GM19468 (cell line): ENCODE results near the gene ADAMTS7.
"Not testable (repeated sequence)": the region's sequence is repeated elsewhere in the genome, so short reads cannot be mapped to it uniquely, and the experiment has no call there.

Source experiments
- ATAC-seq: cut with Tn5 transposase; IDR thresholded peaks from one replicate; pipeline ENCODE4 v1.9.1; 2021; ENCODE audit warnings: mild to moderate bottlenecking, moderate library complexity, moderate number of reproducible peaks; ENCODE audit not compliant: unreplicated experiment; ENCODE audit errors: extremely low read depth

The ADAMTS7 gene

DNA sequence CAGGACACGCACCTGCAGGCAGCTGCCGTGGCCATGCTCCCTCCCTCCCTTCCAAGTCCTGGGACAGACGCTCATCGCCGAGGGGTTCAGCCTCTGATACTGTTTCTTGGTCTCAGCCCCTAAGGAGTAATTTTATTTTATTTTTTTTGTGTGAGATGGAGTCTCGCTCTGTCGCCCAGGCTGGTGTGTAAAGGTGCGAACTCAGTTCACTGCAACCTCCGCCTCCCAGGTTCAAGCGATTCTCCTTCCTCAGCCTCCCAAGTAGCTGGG, 53.7 kb downstream of the ADAMTS7 start:
- no peak for ATAC-seq

GRCh38 chr15:78756781-78757635, 54.3 kb downstream of the ADAMTS7 start:
- peak; percentile 20 for ATAC-seq

- ATAC-seq = not testable (repeated sequence)
Measured at GRCh38 chr15:78755900-78756591, 55.2 kb downstream of the ADAMTS7 start.

GRCh38 chr15:78754637-78755280, 56.5 kb downstream of the ADAMTS7 start:
- not testable (repeated sequence) for ATAC-seq

- ATAC-seq = not testable (repeated sequence)
Measured at GRCh38 chr15:78753751-78754535, 57.3 kb downstream of the ADAMTS7 start.

DNA sequence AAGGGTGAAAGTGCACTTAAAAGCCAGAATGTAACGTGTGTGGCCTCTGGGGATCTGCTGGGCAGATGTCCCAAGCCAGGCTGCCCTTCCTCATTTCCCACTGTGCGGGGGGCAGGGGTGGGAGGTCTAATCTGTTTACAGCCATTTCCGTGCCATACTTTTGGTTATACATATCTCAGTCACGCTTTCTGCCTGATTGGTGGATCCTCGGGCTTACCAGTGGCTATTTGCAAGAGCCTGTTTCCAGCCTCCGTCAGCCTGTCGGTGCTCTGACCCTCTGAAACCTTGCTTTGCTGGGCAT, 58.0 kb downstream of the ADAMTS7 start:
- not testable (repeated sequence) for ATAC-seq

GRCh38 chr15:78752492-78753358, 58.5 kb downstream of the ADAMTS7 start:
- no peak for ATAC-seq

DNA sequence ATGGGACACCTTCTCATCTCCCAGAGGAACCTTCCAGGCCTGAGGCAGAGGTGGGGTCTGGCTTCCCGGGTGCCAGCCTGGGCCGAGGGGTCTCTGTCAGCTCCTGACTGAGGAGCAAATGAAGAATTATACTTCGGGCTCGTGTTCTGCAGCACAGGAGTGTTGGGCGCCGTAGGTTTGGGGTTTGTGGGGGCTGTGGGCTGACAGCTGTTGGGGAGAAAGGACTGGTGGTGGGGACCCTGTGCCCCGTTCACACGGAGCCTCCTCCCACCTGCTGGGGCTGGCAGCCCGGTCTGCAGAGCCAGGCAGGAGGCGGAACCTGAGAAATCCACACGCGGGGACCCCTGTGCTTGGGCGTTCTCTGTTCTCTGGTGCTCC, 59.7 kb downstream of the ADAMTS7 start:
- no peak for ATAC-seq

DNA sequence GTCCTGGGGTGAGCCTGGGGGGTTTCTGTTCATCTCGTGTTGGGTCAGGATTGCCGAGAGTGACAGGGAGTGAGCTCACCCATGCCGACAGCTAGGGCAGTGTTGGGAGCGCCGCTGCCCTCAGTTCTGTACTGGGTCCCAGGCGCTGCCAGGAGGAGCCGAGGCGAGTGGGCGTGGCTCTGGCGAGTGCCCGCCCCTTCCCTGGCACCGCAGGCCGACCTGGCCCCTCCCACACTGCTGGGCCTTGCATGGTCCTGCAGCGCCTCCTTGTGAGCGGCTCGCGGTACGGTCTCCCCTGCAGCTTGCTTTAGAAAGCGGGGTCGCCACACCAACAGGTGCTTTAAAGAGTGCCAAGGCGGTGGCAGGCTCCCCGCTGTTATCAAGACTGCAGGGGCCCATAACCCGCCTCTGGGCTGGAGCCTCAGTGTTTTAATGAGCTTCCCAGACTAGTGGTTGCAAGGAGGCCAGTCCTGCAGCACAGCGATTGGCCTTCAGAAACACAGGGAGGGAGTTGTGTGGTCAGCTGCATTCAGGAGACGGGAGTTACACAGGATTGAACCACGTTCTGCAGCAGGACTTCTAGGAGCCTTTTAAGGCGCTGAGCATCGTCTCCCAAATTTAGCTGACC, 60.2 kb downstream of the ADAMTS7 start:
- ATAC-seq = peak; percentile 72

GRCh38 chr15:78750566-78750965, 60.7 kb downstream of the ADAMTS7 start:
- ATAC-seq = no peak

DNA sequence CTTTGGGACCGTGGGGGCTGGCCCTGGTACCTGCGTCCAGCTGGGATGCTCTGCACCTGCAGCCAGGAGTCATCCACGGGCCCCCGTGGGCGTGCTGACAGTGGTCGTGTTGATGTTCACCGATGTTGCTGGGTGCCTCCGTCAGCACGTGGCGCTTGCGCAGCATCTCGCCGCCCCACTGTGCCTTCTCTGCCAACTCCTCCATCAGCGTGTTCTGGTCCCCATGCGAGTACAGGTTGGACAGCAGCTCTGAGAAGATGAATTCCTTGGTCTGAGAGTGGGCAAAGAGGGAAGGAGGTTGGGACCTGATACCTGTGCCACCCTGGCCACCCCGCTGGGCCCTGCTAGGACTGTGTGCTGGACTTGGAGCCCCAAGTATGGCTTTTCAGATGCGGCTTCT, 61.4 kb downstream of the ADAMTS7 start:
- no peak for ATAC-seq

DNA sequence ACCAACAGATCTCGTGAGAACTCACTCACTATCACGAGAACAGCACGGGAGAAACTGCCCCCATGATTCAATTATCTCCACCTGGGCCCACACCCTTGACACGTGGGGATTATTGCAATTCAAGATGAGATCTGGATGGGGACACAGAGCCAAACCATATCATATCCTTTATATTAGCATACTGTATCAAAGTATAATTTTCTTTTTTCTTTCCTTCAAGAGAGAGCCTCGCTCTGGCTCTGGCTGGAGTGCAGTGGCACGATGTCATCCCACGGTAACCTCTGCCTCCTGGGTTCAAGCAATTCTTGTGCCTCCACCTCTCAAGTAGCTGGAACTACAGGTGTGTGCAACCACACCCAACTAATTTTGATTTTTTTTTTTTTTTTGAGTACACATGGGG, 63.4 kb downstream of the ADAMTS7 start:
- not testable (repeated sequence) for ATAC-seq

DNA sequence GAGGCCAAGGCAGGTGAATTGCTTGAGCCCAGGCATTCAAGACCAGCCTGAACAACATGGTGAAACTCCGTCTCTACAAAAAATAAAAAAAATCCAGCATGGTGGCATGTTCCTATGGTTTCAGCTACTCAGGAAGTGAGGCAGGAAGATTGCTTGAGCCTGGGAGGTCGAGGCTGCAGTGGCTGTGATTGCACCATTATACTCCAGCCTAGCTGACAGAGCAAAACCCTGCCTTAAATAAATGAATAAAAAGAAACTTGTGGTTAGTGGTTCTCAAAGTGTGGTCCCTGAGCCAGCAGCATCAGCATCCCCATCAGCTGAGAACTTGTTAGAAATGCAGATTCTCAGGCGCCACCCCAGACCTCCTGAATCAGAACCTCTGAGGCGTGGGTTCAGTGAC, 69.6 kb downstream of the ADAMTS7 start:
- not testable (repeated sequence) for ATAC-seq

GRCh38 chr15:78740904-78741274, 70.4 kb downstream of the ADAMTS7 start:
- ATAC-seq = no peak

DNA sequence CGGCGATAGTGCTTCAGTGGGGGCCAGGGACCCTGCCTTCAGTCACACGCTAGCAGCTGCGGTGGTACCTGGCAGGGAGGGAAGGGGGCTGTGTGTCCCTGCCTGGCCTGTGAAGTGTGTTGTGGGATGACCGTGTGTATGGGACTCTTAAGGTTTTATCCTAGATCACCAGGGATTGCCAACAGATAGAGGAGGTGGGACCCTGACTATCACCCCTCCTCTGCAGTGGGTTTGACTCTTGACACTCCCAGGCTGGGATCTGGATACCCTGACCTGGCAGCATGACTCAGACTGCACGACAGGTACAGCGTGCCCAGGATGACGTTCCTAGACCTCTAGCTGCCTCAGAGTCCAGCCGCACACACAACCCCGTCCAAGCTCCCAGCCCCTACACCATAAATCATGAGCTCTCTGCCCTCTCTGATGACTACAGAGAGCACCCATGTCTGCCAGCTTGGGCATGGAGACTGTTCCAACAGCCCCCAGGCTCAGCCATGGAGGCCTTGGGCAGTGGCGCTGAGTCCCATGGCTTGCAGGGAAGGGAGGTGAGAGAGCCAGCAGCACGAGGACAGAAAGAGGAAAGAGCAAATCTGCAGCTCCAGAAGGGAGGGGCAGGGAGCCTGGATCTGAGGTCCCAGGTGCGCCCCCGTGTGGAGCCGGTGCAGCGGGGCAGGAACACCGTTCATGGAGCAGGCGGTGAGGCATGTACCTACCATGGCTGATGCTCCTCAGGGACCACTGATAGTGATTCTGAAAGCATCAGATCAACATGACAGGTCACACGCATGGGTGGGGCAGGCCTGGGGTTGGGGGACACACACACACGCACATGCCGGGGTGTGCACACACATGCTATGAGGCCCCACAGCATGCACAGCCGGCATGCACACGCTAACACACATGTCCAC, 71.0 kb downstream of the ADAMTS7 start:
- ATAC-seq = no peak

DNA sequence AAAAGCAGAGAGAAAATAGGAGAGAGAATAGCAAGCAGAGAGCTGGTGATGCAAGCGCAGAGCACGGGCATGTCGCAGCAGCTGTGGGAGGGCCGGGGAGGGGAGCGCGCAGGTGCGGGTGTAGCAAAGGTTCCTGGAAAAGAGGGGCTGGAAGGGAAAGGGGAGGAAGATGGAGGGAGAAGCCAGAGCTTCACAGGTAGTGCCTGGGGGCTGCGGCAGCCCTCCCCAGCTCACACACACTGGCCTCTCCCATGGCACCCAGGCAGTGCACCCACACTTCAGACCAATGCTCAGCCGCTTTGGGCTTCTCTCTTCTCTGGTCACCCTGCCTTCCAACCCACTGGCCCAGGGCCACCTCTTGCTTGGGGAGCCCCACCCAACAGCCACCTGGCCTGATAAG, 72.1 kb downstream of the ADAMTS7 start:
- no peak for ATAC-seq

DNA sequence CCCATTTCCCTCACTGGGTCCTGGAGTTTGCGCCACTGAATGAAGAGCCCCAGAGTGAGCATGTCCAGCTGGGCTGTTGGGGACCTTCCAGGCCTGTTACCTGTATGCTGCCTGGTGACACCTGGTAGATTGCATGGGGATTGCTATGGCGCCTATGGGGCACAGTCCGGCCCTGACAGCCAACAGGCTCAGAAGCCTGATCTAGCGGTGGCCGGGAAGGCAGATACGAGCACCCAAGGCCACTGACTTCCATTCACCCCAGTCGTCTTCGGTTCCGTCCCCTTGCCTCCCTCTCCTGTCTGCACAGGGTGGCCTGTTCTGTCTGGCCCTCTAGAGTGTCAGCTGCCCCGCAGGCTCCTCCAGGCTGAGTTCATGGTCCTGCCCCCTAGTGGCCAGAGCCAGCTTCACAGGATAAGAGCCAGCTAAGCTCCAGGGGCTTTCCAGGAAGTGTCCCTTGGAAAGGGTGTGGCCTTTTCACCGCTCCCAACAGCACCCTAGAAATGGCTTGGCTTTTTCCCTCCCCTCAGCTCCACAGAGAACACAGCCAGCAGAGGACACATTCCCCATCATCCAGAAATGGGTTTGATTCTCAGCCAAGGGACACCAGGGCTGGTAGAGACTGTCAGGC, 73.2 kb downstream of the ADAMTS7 start:
- ATAC-seq = not testable (repeated sequence)
